Activated gamma-delta T cell (primary cell): ENCODE measurements around the gene HNRNPL.
"Not testable (repeated sequence)": the region's sequence is repeated elsewhere in the genome, so short reads cannot be mapped to it uniquely, and the experiment has no call there.

Experiments
- DNase-seq: peaks from one replicate; lab custom pipeline; 2025; lab: John Stamatoyannopoulos, UW
- total RNA-seq, 2 donors: gene quantifications; one replicate each; lab custom pipeline; 2026; lab: John Stamatoyannopoulos, UW

The HNRNPL gene
- total RNA-seq: 237 to 238 reads per million in 2 donors

DNA sequence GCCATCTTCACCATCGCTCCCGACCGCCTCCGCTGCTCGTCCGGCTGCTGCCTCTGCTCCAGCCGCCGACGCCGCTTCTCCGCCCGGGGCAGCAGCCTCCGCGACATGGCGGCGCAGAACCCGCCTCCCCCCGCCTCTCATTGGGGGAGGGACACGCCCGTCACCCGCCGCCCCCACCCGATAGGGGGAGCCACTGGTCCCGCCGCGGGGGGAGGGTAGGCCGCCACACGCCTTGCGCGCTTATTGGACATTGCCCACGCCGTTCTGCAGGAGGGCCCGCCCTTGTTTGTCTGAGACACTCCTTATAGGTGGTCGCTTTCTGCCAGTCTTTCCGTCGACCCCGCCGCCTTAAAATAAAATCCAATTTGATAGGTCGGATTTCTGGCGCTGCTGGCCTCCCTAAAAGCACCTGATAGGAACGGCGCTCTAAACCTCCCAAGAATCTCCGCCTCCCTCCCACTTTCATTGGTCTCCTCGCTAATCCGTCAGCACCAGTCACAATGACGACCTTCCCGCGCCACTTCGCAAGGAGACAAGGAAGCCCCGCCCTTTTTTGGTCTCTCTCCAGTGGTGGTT is at the start of gene HNRNPL:
HNRNPL (minus strand) TSS at position 127 of the 576 bp plus-strand sequence; CDS start at position 107, 20 bp downstream.
- peak; percentile 99 for DNase-seq

DNA sequence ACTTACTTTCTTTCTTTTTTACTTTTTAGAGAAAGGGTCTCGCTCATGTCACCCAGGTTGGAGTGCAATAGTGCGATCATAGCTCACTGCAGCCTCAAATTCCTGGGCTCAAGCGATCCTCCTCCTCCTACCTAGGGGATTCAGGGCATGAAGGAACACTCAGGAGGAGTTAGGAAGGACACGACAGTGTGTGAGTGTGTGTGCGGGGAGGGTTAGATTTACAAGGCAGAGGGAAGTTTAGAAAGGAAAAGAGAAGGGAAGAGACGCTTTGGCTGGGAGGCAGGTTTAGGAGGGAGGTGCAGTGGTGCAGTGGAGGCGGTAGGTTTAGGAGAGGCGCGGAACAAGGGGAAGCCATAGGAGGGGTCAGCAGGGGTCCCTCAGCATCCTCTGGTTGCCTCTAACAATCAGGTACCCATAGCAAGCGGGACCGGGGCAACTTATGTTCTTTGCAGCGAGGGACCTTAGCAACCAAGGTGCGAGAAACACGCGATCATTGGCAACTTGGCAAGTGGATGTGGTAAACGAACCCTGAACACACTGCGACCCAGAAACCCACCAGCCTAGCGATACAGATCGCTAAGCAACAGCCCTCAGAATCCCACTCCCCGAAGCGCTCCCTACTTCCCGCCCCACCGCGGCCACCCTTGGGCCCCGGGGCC is 49.1 kb upstream of the HNRNPL start:
- DNase-seq: no peak

DNA sequence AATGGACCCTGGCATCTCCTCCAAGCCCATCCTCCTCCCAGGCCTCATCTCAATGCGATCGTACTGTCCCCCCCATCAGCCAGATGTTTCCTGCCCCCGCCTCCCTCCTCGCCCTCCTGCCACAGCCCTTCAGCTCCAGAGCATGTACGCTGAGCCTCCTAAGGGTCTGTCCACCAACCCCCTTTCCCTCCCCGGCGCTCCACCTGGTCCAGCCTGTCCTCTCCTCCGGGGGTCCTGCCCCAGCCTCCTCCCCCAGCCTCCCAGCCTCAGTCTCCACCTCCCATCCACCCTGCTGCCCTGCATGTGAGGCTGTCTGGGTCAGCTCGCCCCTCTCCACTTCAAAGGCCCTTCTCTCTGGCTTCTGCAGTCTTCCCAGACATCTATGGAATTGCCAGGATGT is 45.2 kb upstream of the HNRNPL start:
- no peak for DNase-seq

DNA sequence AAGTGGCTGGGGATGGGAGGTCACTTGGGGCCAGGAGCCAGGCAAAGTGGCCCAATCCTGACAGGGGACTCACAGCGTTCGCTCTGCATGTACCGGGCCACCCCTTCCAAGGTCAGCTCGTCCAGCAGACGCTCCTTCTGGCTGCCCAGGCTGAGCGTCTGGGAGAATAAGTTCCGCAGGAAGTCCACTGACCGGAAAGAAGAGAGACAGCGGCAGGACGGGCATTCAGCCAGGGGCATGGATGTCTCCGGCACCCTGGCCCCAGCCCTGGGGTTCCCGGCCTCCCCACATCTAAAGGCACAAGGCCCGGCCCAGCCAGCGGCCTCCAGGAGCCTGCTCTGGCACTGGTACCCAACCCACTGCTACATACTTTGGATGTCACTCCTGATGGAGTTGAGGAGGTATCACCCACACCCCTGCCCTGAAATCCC is 43.6 kb upstream of the HNRNPL start:
- no peak for DNase-seq

DNA sequence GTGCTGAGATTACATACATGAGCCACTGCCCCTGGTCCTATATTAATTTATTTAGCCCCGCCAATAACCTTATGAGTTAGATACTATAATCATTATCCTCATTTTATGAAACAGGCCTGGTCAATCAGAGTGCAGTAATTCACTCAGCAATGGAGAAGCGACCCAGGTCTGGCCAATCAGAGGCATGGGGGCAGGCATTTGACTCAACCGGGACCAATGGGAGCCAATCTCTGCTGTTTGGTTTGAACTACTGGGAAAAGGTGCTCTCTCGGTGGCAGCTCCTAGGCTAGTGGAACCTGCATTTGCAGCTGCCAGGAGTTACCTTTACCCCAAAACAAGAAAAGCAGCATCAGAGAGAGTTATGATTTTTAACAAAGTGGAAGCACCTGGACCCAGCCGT is 43.1 kb upstream of the HNRNPL start:
- no peak for DNase-seq

DNA sequence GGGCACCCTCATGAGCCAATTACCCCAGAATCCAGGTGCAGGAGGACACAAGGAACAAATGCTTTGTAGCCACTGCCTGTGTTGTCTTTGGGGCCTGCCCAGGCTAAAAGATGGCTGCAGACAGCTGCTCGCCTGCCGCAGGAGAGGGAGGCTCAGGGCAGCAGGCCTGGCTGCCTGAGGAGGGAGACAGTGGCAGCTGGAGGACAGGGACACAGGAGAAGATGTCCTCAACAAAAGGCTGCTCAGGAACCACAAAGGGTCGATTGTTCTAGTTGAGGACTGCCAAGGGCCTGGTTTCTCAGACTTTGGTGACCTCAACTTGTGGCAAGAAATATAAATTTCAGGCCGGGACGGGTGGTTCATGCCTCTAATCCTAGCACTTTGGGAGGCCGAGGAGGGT is 42.0 kb upstream of the HNRNPL start:
- DNase-seq: no peak

DNA sequence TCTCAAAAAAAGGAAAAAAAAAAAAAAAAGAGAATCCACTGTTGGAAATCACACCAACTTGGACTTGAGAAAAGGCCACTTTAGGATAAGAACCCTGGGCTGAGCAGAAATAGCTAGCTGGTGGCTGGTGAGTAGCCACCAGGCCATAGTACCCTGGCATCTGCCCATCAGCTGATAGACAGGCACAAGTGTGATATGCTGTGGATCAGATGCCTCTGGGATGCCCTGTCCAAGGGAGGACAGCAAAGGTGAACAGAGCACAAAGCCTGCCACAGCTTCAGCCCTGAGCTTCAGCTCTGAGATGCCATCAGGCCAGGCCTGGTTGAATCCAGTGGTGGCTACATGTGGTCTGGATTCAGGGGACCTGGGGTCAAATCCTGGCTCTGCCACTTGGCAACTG is 40.9 kb upstream of the HNRNPL start:
- DNase-seq: no peak

DNA sequence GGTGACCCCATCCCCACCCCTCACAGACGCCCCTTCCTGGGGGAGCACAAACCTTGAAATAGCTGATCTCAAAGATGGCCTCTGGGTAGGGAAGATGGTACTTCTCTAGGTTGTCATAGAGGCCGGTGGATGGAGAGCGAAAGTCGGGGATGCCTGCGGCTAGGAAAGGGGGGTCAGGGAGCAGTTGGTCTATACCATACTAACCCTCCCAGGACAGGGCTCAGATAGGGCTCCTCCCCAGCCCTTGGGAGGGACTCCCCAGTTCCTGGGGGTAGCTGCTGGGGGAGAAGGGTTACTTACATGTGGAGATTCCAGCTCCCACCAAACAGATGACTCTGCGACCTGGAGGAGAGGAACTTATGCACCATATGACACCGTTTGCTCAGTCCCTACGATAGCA is 40.0 kb upstream of the HNRNPL start:
- no peak for DNase-seq

DNA sequence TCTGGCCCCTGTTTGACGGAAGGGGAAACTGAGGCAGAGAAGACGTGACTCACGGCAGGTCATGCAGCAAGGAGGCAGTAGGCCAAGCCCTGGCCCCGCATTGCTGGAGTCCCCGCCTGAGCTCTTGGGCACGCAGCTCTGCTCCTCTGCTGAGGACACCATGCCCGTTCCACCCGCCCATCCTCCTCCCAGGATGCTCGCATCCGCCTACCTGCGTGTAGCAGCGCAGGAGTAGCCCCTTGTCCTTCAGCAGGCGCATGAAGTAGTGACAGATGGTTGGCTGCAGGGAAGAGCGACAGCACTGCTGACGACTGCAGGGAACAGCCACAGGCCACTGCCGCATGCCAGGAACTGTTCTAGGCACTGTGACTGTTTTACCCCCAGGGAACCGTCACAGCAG is 39.1 kb upstream of the HNRNPL start:
- DNase-seq: no peak

DNA sequence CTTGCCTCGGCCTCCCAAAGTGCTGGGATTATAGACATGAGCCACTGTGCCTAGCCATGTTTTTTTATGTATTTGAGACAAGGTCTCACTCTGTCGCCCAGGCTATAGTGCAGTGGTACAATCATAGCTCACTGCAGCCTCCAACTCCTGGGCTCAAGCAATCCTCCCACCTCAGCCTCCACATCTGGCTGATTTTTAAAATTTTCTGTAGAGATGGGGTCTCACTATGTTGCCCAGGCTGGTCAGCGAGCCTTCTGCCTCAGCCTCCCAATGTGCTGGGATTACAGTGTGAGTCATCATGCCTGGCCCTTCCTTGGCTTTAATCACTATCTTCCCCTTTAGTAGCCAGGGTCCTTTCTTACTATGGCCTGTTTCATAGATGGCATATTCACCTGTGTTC is 34.9 kb upstream of the HNRNPL start:
- not testable (repeated sequence) for DNase-seq

DNA sequence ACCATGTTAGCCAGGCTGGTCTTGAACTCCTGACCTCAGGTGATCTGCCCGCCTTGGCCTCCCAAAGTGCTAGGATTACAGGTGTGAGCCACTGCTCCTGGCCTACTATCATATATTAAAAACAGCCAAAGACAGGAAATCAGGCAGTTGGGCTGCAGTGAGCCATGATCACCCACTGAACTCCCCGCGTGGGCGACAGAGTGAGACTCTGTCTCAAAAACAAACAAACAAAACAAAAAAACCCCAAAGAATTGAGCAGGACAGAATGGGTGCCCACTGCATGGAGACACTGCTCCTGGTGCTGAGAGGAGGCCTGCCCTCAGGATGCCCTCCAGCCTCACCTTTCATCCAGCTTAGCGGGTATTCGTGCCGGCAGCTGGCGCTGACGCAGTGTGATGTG is 33.5 kb upstream of the HNRNPL start:
- no peak for DNase-seq

DNA sequence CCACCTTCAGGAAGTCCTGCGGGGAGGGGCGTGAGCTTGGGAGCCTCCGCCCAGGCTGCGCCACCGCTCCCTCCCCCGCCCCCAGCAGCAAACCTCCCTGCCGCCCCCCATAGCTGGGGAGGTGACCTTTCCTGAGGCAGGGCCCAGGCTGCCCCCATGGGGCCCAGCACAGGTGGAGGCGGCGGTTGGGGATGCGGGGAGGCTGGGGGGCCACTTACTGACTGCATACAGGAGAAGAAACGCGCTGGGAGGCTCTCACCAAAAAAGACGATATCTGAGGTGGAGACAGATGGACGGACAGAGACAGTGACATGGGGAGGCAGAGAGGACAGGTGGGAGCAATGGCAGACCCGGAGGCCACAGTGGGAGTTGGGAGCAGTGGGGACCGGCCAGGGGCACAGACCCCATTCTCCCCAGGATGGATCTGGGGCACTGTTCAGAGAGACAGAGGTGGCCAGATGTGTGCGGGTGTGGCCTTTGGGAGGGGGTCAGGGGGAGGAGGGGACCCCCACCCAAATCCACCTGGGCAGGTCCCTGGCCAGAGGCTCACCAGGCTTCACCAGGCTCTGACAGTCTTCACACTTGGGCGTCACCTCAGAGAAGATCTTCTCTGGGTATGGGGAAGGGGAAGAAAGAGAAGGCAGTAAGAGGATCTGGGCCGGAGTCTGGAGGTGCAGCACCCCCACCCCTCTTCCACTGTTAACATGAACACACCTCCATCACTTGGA is 31.3 kb upstream of the HNRNPL start:
- no peak for DNase-seq

DNA sequence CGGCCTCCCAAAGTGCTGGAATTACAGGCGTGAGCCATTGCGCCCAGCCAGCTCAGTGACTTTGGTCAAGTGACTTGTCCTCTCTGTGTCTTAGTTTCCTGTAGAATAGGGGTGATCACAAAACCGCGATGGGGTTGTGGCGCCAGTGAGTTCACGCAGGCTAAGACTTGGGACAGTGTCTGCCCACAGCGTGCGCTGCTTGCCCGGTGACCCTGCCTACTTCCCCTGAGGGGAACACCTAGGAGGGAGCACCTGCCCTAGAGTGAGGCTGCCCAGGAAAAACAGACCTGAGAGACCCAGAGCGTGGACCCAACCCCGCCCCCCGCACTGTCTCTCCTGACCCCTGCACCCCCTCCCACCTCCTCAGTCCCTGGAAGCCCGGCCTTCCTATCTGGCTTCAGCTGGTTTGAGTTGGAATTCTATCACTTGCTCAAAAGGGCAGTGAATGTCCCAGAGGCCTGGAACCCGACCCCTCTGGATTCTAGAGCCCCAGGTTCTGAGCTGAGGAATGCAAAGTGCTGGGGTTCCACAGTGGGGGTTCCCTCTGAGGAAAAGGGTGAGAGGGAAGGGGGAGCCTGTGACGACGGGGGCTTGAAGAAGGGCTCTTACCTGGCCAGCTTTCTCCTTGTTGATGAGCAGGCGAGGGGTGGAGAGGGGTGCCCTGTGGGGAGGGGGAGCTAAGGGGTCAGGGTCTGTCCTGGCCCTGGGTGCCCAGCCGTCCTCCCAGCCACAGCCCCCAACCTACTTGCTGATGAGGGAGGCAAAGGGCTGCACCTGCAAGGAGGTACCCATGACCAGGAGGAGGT is 30.5 kb upstream of the HNRNPL start:
- DNase-seq: no peak

DNA sequence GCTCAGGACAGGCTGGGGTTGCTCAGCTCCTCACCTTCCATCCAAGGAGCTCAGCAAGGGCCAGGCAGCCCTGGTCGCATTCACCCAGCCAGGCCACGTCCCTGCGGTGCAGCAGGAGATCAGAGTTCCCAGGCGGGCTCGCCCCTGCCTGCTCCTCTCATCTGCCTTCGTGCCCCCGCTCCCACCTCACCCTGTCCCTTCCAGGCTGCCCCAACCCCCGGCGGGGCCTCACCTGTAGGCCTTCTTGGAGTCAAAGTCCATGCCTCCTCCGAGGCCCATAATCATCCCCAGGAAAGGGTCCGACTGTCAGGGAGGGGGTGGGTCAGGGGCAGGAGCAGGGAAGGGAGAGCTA is 29.6 kb upstream of the HNRNPL start:
- DNase-seq: no peak

DNA sequence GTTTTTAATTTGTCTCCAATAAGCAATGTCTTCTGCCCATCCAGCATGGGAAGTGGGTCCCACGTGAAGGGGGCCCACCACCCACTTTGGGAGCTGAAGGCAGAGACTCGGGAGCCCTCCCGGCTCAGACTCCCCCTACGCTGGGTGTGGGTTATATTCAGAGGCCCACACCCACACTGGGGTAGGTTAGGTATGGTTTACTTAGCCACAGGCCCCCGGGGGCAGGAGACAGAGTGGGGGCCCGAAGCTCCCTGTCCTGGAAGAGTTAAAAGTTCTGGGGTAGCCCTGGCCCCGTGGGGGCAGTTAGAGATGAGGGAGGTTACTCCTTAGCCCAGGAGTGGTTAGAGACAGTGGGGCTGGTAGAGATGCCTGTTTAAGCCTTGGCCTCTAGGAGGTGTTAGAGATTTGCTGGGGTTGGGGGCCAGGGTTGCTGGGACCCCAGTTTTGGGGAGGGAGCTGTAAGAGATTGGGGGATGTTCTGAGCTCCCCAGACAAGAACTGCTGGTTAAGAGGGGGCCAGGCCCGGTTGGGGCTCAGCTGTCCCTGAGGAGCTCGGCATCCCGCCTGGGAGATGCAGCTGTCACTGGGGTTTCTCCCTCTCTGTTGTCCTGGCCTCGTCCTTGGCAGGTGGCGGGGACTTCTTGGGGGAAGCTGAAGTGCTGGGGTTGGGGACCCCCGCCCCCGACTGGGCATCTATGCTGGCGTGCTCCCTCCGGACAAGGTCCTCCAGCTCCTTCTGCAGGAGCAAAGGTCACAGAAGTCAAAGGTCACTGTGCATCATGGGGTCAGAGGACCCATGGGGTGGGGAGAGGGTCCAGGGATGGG is 29.0 kb upstream of the HNRNPL start:
- no peak for DNase-seq

DNA sequence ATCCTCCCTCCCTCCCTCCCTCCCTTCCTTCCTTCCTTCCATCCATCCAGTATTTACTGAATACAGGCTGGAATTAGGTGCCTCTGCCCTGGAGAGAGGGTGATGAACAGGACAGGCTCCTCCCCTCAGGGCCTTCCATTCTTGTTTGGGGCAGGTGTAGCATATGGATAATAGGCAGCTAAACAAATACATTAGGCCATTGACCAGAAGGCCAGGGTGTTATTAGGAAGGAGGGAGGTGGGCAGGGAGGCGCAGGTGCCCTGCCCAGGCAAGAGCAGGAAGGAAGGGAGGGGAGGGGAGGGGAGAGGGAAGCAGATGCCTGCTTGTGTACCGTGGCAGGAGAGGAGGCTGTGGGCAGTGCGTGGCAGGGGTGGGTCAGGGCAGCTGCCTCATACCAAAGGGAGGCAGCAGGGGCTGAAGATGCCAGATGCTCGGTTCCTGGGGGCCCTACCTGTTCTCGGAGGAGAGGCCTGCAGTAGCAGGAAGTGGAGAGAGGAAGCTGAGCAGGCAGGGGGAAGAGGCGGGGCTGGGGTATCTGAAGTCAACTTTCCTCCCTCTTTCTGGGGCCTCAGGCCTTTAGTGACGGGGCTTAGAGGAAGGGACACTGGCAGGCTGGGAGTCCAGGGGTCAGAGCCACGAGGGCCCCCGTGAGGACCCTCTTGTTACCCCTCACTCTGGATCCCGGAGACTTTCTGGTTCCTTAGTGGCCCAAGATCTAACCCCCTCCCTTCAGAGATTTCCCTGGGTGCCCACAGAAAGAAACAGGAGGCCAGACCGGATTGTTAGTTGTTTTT is 28.2 kb upstream of the HNRNPL start, which contains the start of gene RINL:
RINL (minus strand) TSS at position 495 of the 794 bp plus-strand sequence. CDS start 1,533 bp downstream, outside the sequence.
- DNase-seq: no peak

DNA sequence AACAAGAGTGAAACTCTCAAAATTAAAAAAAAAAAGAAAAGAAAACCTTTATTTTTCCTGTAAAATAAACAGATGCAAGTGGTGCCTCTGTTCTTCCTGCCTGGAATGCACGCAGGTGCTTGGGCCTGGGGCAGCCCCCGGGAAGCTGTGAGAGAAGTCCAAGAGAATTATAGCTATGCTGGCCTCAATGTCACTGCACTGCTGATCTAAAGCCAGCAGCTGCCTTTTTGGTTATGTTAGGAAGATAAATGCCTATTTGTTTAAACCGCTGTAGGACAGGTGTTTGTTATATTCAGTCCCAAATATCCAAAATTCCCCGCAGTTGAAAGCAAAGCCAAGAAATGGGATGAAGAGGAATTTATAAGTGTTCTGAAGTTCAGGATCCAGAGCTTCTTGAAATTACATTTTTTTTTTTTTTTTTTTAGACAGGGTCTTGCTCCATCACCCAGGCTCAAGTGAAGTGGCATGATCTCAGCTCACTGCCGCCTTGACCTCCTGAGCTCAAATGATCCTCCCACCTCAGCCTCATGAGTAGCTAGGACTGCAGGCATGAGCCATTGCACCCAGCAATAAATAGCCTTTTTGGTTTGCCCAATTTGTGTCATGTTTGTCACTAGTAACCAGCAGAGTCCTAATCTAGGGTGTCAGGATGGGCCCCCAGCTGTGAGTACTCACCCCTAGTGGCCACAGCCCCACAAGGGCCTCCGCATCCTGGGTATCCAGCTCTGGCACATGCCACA is 26.0 kb upstream of the HNRNPL start:
- DNase-seq: no peak

DNA sequence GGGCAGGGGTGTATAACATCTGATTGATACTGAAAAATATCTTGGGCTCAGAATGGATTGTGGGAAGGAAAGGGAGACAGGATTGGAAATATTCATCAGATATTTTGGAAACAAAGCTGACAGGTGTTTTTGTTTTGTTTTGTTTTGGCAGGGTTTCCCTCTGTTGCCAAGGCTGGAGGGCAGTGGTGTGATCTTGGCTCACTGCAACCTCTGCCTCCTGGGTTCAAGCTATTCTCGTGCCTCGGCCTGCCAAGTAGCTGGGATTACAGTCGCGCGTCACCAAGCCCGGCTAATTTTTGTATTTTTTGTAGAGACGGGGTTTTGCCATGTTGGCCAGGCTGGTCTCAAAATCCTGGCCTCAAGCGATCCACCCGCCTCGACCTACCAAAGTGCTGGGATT is 23.6 kb upstream of the HNRNPL start:
- not testable (repeated sequence) for DNase-seq

DNA sequence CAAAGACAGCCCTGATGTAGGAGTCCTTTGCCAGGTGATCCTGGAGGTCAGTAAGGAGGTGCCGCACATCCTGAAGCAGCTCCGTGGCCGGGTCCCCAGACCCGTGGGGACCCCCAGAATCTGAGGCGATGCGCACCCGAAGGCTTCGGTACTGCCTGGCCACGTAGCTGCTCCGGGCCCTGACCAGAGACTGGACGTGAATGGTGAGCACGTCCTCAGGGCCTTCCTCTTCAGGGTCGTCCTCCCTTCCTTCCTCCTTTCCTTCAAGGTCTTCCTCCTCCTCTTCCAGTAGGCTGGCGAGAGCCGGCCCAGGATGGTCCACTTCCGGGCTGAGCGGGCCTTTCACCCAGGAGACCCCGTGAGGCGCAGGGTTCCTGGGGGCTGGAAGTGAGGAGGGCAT is 20.8 kb upstream of the HNRNPL start:
- no peak for DNase-seq
